A673 (cell line): Measurements from ENCODE around the gene SLC6A12. TPM values are rescaled to one million over a fixed set of nuclear protein-coding genes. Genes with fewer than 3 reads are reported as not detected.

Experiments used
- BruUV-seq: library from RNA; stranded (reverse); fragments of 400-500 nt; replicated peaks from 2 replicates; lab custom pipeline; 2021; lab: Mats Ljungman, UMichigan
- CTCF ChIA-PET: fragments of 300-600 bp; sonication (Branson Sonifier 250); formaldehyde crosslinking; loops from one replicate; lab custom pipeline; 2022; ENCODE audit warnings: antibody characterized with exemption; lab: Charles Lee
- POLR2A ChIA-PET: fragments of 300-600 bp; sonication (Branson Sonifier 250); formaldehyde crosslinking; loops from one replicate; lab custom pipeline; 2022; ENCODE audit warnings: antibody characterized with exemption; ENCODE audit not compliant: low non-redundant PET; lab: Charles Lee
- DNase-seq: peaks from one replicate; pipeline ENCODE4 v3.0.0-alpha.2; 2015; ENCODE audit warnings: low spot score
- H3K27ac ChIP-seq: fragments of 200-600 bp; sonication (generic); 2 replicates; pipeline ENCODE4 v1.5.1; 2016; ENCODE audit warnings: mixed run types, low read depth, mild to moderate bottlenecking, mixed read lengths, antibody characterized with exemption, low read length; ENCODE audit not compliant: poor library complexity, severe bottlenecking
- H3K27me3 ChIP-seq: fragments of 200-600 bp; sonication (generic); replicated peaks from 2 replicates; pipeline ENCODE4 v1.6.1; 2017; ENCODE audit warnings: mixed run types, low read depth, mild to moderate bottlenecking, mixed read lengths, antibody characterized with exemption, low read length; ENCODE audit not compliant: insufficient read depth, poor library complexity
- H3K36me3 ChIP-seq: fragments of 200-600 bp; sonication (generic); 2 replicates; pipeline ENCODE4 v1.6.1; 2016; ENCODE audit warnings: mixed run types, mild to moderate bottlenecking, mixed read lengths, antibody characterized with exemption, low read length; ENCODE audit not compliant: insufficient read depth, poor library complexity, severe bottlenecking
- H3K4me1 ChIP-seq: fragments of 200-600 bp; sonication (generic); 2 replicates; pipeline ENCODE4 v1.6.1; 2017; ENCODE audit warnings: mixed run types, mild to moderate bottlenecking, mixed read lengths, antibody characterized with exemption, low read length; ENCODE audit not compliant: insufficient read depth, poor library complexity, severe bottlenecking
- H3K4me3 ChIP-seq: fragments of 200-600 bp; sonication (generic); 2 replicates; pipeline ENCODE4 v1.5.1; 2016; ENCODE audit warnings: low read depth, mixed run types, mild to moderate bottlenecking, mixed read lengths, low read length; ENCODE audit not compliant: poor library complexity, severe bottlenecking
- H3K9me3 ChIP-seq: fragments of 200-600 bp; sonication (generic); 2 replicates; pipeline ENCODE4 v1.6.1; 2016; ENCODE audit warnings: mixed run types, low read depth, mild to moderate bottlenecking, mixed read lengths, antibody characterized with exemption, low read length; ENCODE audit not compliant: poor library complexity, severe bottlenecking
- EZH2 ChIP-seq: fragments of 200-600 bp; sonication (generic); IDR thresholded peaks from 2 replicates; pipeline ENCODE4 v1.6.1; 2017; ENCODE audit warnings: borderline replicate concordance, low read depth, mild to moderate bottlenecking, mixed read lengths, antibody characterized with exemption, low read length; ENCODE audit not compliant: poor library complexity, severe bottlenecking
- intact Hi-C: fragments of 100-400 bp; cut with micrococcal nuclease; formaldehyde crosslinking; loops from one replicate; pipeline ENCODE4 v1.10.0; 2022; ENCODE audit not compliant: unreplicated experiment
- total RNA-seq: library from RNA; stranded (reverse); gene quantifications from 2 replicates; pipeline ENCODE4 v1.2.3, GENCODE V29; 2021
- TF ChIP-seq, protein P1 (sequence below): fragments of 300-800, 200-600 bp; sonication (generic); conservative IDR thresholded peaks from 2 replicates; pipeline ENCODE4 v1.5.1; 2017; ENCODE audit warnings: low read depth, mild to moderate bottlenecking, antibody characterized with exemption, low read length, moderate library complexity, mixed read lengths

Gene SLC6A12
- total RNA-seq, 1 experiment from 2014 or later: not detected

DNA sequence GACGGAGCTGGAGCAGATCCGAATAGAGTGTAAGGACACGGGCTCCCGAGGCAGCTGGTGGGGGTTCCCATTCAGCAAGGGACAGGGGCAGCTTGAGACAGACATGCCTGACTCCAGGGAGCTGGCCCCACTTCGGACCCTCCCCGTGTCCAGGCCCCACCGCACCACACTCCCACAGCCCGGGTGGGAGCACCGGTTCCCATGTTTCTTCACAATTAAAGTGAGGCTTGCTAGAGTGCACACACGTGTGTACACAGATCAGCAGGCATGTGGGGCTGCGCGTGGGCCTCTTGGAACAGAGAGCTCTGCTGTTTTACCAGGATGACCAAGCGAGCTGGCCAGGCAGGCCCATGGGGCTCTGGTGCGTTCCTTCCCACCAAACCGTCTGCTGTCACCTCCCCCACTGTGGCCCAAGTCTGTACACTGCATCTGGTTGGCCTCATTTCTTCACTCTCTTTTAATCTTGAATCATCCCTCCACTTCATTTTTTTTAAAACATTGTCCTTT is 48.0 kb downstream of the SLC6A12 start:
- CTCF ChIA-PET: no interaction called here
- intact Hi-C loops: no loop called here
- no peak for DNase-seq

DNA sequence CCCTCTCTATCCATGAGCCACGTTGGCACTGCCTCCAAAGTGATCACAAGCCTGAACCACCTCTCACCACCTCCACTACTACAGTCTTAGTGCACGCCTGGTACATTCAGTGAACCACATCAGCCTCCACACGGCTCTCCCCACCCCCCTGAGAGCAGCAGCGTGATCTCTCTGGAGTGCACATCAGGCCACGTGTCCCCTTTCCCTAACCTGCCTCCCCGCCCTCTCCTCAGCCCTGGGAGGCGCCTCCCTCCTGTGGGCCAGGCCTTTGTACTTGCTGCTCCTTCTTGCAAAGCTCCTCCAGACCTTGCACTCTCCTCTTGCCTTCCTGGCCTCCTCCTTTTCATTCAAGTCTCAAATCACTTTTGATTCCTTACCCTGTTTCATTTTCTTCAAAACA is 49.8 kb downstream of the SLC6A12 start:
- no peaks in the 10 kb centered on the region for H3K4me1 ChIP-seq
- H3K36me3 ChIP-seq: no peaks in the 10 kb centered on the region
- no peak overlapping the region for H3K27ac ChIP-seq
- no peak overlapping the region for H3K4me3 ChIP-seq
- no peak for DNase-seq
- CTCF ChIA-PET: no interaction called here
- no peak for TF ChIP-seq EZH2
- TF ChIP-seq, protein P1, sequence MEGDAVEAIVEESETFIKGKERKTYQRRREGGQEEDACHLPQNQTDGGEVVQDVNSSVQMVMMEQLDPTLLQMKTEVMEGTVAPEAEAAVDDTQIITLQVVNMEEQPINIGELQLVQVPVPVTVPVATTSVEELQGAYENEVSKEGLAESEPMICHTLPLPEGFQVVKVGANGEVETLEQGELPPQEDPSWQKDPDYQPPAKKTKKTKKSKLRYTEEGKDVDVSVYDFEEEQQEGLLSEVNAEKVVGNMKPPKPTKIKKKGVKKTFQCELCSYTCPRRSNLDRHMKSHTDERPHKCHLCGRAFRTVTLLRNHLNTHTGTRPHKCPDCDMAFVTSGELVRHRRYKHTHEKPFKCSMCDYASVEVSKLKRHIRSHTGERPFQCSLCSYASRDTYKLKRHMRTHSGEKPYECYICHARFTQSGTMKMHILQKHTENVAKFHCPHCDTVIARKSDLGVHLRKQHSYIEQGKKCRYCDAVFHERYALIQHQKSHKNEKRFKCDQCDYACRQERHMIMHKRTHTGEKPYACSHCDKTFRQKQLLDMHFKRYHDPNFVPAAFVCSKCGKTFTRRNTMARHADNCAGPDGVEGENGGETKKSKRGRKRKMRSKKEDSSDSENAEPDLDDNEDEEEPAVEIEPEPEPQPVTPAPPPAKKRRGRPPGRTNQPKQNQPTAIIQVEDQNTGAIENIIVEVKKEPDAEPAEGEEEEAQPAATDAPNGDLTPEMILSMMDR: no peak
- POLR2A ChIA-PET: no interaction called here
- no peaks in the 10 kb centered on the region for H3K9me3 ChIP-seq
- intact Hi-C loops: no loop called here
- no TSS peak for BruUV-seq
- no peaks in the 10 kb centered on the region for H3K27me3 ChIP-seq

More for the DNA sequence above, 48.0 kb downstream of the SLC6A12 start:
- POLR2A ChIA-PET: no interaction called here
- Histone ChIP-seq H3K27me3 (no peaks in the 10 kb centered on the region), H3K4me3 (no peak overlapping the region), H3K36me3 (no peaks in the 10 kb centered on the region), H3K9me3 (no peaks in the 10 kb centered on the region), H3K27ac (no peak overlapping the region), H3K4me1 (peaks cover 11% of the 10 kb centered on the region)
- BruUV-seq: no TSS peak
- TF ChIP-seq, protein P1: no peak
- no peak for TF ChIP-seq EZH2

GRCh38 chr12:163406-163986 is 50.5 kb downstream of the SLC6A12 start:
- Histone ChIP-seq H3K27ac (no peak overlapping the region), H3K27me3 (no peaks in the 10 kb centered on the region), H3K4me3 (no peak overlapping the region), H3K9me3 (no peaks in the 10 kb centered on the region), H3K4me1 (no peaks in the 10 kb centered on the region), H3K36me3 (no peaks in the 10 kb centered on the region)
- no peak for DNase-seq
- POLR2A ChIA-PET: no interaction called here
- no peak for TF ChIP-seq EZH2
- TF ChIP-seq, protein P1: no peak
- CTCF ChIA-PET: no interaction called here
- intact Hi-C loops: no loop called here
- no TSS peak for BruUV-seq
